Natural killer cell (primary cell): ENCODE measurements around the gene TNNT3. TPM values are rescaled to one million over a fixed set of nuclear protein-coding genes. Genes with fewer than 3 reads are reported as not detected.

Experiments
- ATAC-seq, 3 donors: fragments of 150-1000 bp in 2 of 3; fragments of 200-7000 bp in 1 of 3; cut with Tn5 transposase; 1 replicate in 1 of 3; 2 replicates in 2 of 3; pipeline ENCODE4 v1.10.0; 2021; ENCODE audit warnings: mild to moderate bottlenecking in 2 of 3, moderate library complexity in 2 of 3
- DNase-seq, 2 donors: peaks; one replicate each; pipeline versions ENCODE4 v3.0.0 to v3.0.0-alpha.2; 2013 to 2021; ENCODE audit warnings: mixed read lengths in 1 of 2
- H3K27ac ChIP-seq: one replicate; pipeline ENCODE4 v1.5.1; 2013; ENCODE audit warnings: mild to moderate bottlenecking, low read length
- H3K27me3 ChIP-seq: one replicate; pipeline ENCODE4 v1.6.1; 2013; ENCODE audit warnings: low read length; ENCODE audit not compliant: control insufficient read depth, insufficient read depth
- H3K36me3 ChIP-seq: one replicate; pipeline ENCODE4 v1.6.1; 2013; ENCODE audit warnings: low read length; ENCODE audit not compliant: control insufficient read depth, insufficient read depth
- H3K4me1 ChIP-seq: one replicate; pipeline ENCODE4 v1.6.1; 2013; ENCODE audit warnings: low read length; ENCODE audit not compliant: control insufficient read depth, insufficient read depth
- H3K4me3 ChIP-seq: one replicate; pipeline ENCODE4 v1.5.1; 2013; ENCODE audit warnings: low read length
- H3K9me3 ChIP-seq: one replicate; pipeline ENCODE4 v1.6.1; 2013; ENCODE audit warnings: low read length; ENCODE audit not compliant: control insufficient read depth, insufficient read depth
- H3K27ac Mint-ChIP-seq, 2 donors: one replicate each; pipeline ENCODE4 v1.8.0; 2022; ENCODE audit warnings: mild to moderate bottlenecking in 2 of 2, mixed read lengths in 2 of 2, moderate library complexity in 1 of 2
- H3K27me3 Mint-ChIP-seq, 2 donors: one replicate each; pipeline ENCODE4 v1.8.0; 2022; ENCODE audit warnings: low read depth in 2 of 2, mixed read lengths in 2 of 2
- H3K36me3 Mint-ChIP-seq: one replicate; pipeline ENCODE4 v1.8.0; 2022; ENCODE audit warnings: mixed read lengths
- H3K4me1 Mint-ChIP-seq, 2 donors: one replicate each; pipeline ENCODE4 v1.8.0; 2022; ENCODE audit warnings: mixed read lengths in 2 of 2
- H3K4me3 Mint-ChIP-seq: one replicate; pipeline ENCODE4 v1.8.0; 2022; ENCODE audit warnings: mild to moderate bottlenecking, moderate library complexity, mixed read lengths
- H3K9me3 Mint-ChIP-seq, 2 donors: one replicate each; pipeline ENCODE4 v1.8.0; 2022; ENCODE audit warnings: mixed read lengths in 2 of 2
- WGBS: methylation state at CpG from one replicate; pipeline ENCODE4 v1.1.7; 2013; ENCODE audit warnings: missing lambda C conversion rate; ENCODE audit not compliant: insufficient coverage; 5-methylcytosine and 5-hydroxymethylcytosine counted together
- intact Hi-C: fragments of 100-400 bp; cut with micrococcal nuclease; formaldehyde crosslinking; loops from one replicate; pipeline ENCODE4 v1.14.2; 2022
- total RNA-seq, 4 donors: library from RNA; stranded (reverse); fragments of 120-200 nt in 1 of 4; gene quantifications; one replicate each; pipeline versions ENCODE4 v1.2.3 to v1.2.4, GENCODE V29; 2013 to 2022
- TF ChIP-seq, protein P1 (sequence below): fragments of 200-600 bp; IDR thresholded peaks from one replicate; pipeline ENCODE4 v1.8.0; 2022; ENCODE audit warnings: antibody characterized with exemption

The TNNT3 gene
- total RNA-seq, 3 donors from 2014 or later (not counting 1 experiment from before 2014, with no cell fraction given) = 15.8 to 27.9 (median 26.2) TPM

- WGBS = 8% methylated on average over 34 of the region's 34 CpGs
- intact Hi-C loops = loop anchor here (2.0 kb wide), 1 partner anchor 37 kb away; the partner anchor contains the start of gene LSP1
- Histone ChIP-seq H3K4me1 (peaks cover 55% of the 10 kb centered on the region), H3K4me3 (peak overlapping the region; percentile 36), H3K9me3 (no peaks in the 10 kb centered on the region), H3K36me3 (peaks cover 36% of the 10 kb centered on the region), H3K27me3 (no peaks in the 10 kb centered on the region), H3K27ac (peak overlapping the region; percentile 59)
- Mint-ChIP-seq H3K4me1 (peaks cover 20 to 69% of the 10 kb centered on the region in 2 donors), H3K27me3 (no peaks in the 10 kb centered on the region), H3K4me3 (peak overlapping the region; percentile 79), H3K27ac (peak overlapping the region in 1 of 2 donors; percentile 82), H3K36me3 (no peaks in the 10 kb centered on the region), H3K9me3 (peaks cover 0 to 8% of the 10 kb centered on the region in 2 donors)
- ATAC-seq = peak; percentile 64 to 85 (median 81)
- peak; percentile 77 to 88 for DNase-seq
- TF ChIP-seq, protein P1, sequence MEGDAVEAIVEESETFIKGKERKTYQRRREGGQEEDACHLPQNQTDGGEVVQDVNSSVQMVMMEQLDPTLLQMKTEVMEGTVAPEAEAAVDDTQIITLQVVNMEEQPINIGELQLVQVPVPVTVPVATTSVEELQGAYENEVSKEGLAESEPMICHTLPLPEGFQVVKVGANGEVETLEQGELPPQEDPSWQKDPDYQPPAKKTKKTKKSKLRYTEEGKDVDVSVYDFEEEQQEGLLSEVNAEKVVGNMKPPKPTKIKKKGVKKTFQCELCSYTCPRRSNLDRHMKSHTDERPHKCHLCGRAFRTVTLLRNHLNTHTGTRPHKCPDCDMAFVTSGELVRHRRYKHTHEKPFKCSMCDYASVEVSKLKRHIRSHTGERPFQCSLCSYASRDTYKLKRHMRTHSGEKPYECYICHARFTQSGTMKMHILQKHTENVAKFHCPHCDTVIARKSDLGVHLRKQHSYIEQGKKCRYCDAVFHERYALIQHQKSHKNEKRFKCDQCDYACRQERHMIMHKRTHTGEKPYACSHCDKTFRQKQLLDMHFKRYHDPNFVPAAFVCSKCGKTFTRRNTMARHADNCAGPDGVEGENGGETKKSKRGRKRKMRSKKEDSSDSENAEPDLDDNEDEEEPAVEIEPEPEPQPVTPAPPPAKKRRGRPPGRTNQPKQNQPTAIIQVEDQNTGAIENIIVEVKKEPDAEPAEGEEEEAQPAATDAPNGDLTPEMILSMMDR = no peak
Observed at GRCh38 chr11:1889224-1889930, 30.1 kb upstream of the TNNT3 start.

GRCh38 chr11:1889941-1890855 lies 29.3 kb upstream of the TNNT3 start:
- 23% methylated on average over 33 of the region's 33 CpGs for WGBS
- intact Hi-C loops = loop anchor here (2.0 kb wide), 1 partner anchor 37 kb away; the partner anchor contains the start of gene LSP1
- no peaks in the 10 kb centered on the region for H3K27me3 ChIP-seq
- peaks cover 28% of the 10 kb centered on the region for H3K36me3 ChIP-seq
- H3K4me3 ChIP-seq = peak overlapping the region; percentile 36
- TF ChIP-seq, protein P1 = no peak
- ATAC-seq = peak in 1 of 3 donors; percentile 4
- peak; percentile 32 to 45 for DNase-seq
- Mint-ChIP-seq H3K9me3 (peaks cover 0 to 8% of the 10 kb centered on the region in 2 donors), H3K4me1 (peaks cover 20 to 69% of the 10 kb centered on the region in 2 donors), H3K27ac (peak overlapping the region in 1 of 2 donors; percentile 82), H3K4me3 (peak overlapping the region; percentile 79), H3K27me3 (no peaks in the 10 kb centered on the region), H3K36me3 (no peaks in the 10 kb centered on the region)
- H3K27ac ChIP-seq = peak overlapping the region; percentile 59
- peaks cover 55% of the 10 kb centered on the region for H3K4me1 ChIP-seq
- no peaks in the 10 kb centered on the region for H3K9me3 ChIP-seq

DNA sequence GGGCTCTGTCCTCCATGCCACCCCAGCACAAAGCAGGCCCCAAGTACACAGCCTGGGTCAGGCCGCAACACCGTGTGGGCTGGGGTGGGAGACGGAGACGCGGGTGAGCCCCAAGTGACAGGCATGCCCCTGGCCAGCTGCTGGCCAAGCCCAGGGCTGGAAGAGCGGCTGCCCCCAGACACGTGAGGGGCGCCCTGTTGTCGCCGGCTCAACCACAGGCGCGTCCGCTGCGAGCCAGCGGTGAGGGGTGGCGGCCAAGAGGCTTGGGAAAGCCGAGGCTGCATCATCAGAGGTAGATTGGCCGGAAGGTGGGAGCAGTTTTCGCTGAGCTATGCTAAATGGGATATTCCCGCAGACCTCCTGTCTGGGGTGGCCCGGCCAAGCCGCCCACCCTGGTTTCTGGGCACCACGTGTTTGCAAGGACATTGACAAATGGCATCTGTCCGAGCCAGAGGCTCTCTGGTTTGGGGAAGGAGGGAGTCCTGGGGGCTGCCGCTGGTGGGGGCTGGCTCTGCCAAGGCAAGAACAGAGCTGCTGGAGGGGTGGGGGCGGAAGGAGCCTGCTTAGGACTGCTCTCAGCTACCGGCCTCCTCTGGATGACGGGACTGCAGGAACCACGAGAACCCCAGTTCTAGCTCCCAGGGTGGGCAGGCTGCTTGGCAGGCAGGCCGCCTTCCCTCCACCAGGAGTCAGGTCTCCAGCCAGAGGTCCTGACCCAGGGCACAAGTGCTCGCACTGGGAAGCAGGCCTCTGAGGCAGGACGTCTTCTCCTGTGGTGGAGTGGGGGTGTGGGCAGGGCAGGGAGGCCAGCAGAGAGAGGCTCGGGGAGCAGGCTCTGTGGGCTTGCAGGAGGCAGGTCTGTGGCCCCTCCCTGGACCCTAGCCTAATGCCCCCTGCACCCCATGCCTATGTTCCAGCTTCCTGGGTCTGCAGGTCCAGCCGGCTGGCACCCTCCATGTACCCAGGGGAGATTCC lies 28.4 kb upstream of the TNNT3 start:
- H3K4me3 Mint-ChIP-seq = peak overlapping the region; percentile 79
- H3K36me3 ChIP-seq = peaks cover 18% of the 10 kb centered on the region
- no peaks in the 10 kb centered on the region for H3K36me3 Mint-ChIP-seq
- TF ChIP-seq, protein P1 = no peak
- intact Hi-C loops = no loop called here
- no peaks in the 10 kb centered on the region for H3K9me3 ChIP-seq
- peak overlapping the region; percentile 25 for H3K4me3 ChIP-seq
- peak overlapping the region in 1 of 2 donors; percentile 82 for H3K27ac Mint-ChIP-seq
- peak; percentile 20 to 55 (median 40) for ATAC-seq
- peaks cover 0 to 8% of the 10 kb centered on the region in 2 donors for H3K9me3 Mint-ChIP-seq
- H3K27me3 Mint-ChIP-seq = peaks cover 0 to 3% of the 10 kb centered on the region in 2 donors
- H3K4me1 Mint-ChIP-seq = peaks cover 20 to 69% of the 10 kb centered on the region in 2 donors
- H3K4me1 ChIP-seq = peaks cover 55% of the 10 kb centered on the region
- H3K27me3 ChIP-seq = no peaks in the 10 kb centered on the region
- DNase-seq = peak; percentile 27 to 44
- WGBS = 25% methylated on average over 34 of the region's 34 CpGs
- peak overlapping the region; percentile 59 for H3K27ac ChIP-seq
